ENCODE measurements around the gene SLC9A4. TPM values are rescaled to one million over a fixed set of nuclear protein-coding genes. Genes with fewer than 3 reads are reported as not detected.

SLC9A4 gene
- total RNA-seq, 1 experiment from 2014 or later, result 0.07 TPM

- TF ChIP-seq EZH2phosphoT487 (IDR thresholded peaks at IDR 0.05; ENCODE audit: borderline replicate concordance), result no peak
- no peak for TF ChIP-seq FOSL1 (IDR thresholded peaks at IDR 0.05; ENCODE audit: low read depth)
- no peak for TF ChIP-seq CEBPB (IDR thresholded peaks at IDR 0.05; ENCODE audit: low read depth)
- no peak for TF ChIP-seq ATF3 (IDR thresholded peaks at IDR 0.05)
- TF ChIP-seq POLR2A (IDR thresholded peaks at IDR 0.05; ENCODE audit: borderline replicate concordance, extremely low read depth, insufficient read depth, insufficient read length), result no peak
- ChIA-PET CTCF (interaction anchor here (0.8 to 1.4 kb wide), 2 partner anchors 100 to 286 kb away, joined by 3 to 4 read pairs; no protein-coding TSS in a partner anchor), POLR2A (no interaction called here), RAD21 (ENCODE audit: low non-redundant PET in 1 of 2, low total read pairs in 2 of 2, uncharacterized antibody in 2 of 2, unreplicated experiment in 2 of 2) (no interaction called here)
- no TSS peak for BruUV-seq (replicated peaks)
- no peaks in the 10 kb centered on the region for H3K79me2 ChIP-seq (ENCODE audit: insufficient read depth, low read length)
- H3K4me2 ChIP-seq (ENCODE audit: low read length), result no peak overlapping the region
- H3K27ac ChIP-seq (ENCODE audit: low read depth, low read length), result no peak overlapping the region
- H3K9me3 ChIP-seq (ENCODE audit: control insufficient read depth in 1 of 2, insufficient read depth in 1 of 2, low read depth in 1 of 2, low read length in 2 of 2), result no peaks in the 10 kb centered on the region
- H3K4me1 ChIP-seq (ENCODE audit: control insufficient read depth in 1 of 2, insufficient read depth in 2 of 2, low read length in 2 of 2), result peaks cover 8 to 22% of the 10 kb centered on the region in 2 experiments; a peak in 3 of 4 replicates
- no peaks in the 10 kb centered on the region for H3K36me3 ChIP-seq (ENCODE audit: control insufficient read depth in 1 of 2, insufficient read depth in 2 of 2, low read length in 2 of 2)
- no peaks in the 10 kb centered on the region for H4K20me1 ChIP-seq (ENCODE audit: insufficient read depth)
- intact Hi-C loops (cut with micrococcal nuclease), result no loop called here
- no peak overlapping the region for H3K9ac ChIP-seq (ENCODE audit: low read length)
- ATAC-seq (no peak), DNase-seq (ENCODE audit: low read depth, low spot score) (no peak)
- no peak overlapping the region for H3K4me3 ChIP-seq (replicated peaks in 1 of 2; ENCODE audit: low read depth in 1 of 2, low read length in 2 of 2)
- H2AFZ ChIP-seq (ENCODE audit: low read depth, low read length, poor library complexity, severe bottlenecking), result no peak overlapping the region
- no peaks in the 10 kb centered on the region for H3K27me3 ChIP-seq (ENCODE audit: insufficient read depth, low read length)
- no peaks in the 10 kb centered on the region for H3K9me2 ChIP-seq (ENCODE audit: insufficient read depth)
These were observed 42.8 kb downstream of the SLC9A4 start for GRCh38 chr2:102515851-102516250.

- TF ChIP-seq SRF (IDR thresholded peaks at IDR 0.05; ENCODE audit: low read depth), result no peak
- TF ChIP-seq POLR2A (IDR thresholded peaks at IDR 0.05; ENCODE audit: borderline replicate concordance, extremely low read depth, insufficient read depth, insufficient read length), result no peak
- no peak for TF ChIP-seq TCF7L2 (IDR thresholded peaks at IDR 0.05; ENCODE audit: borderline replicate concordance, extremely low read depth, insufficient read depth, insufficient read length)
- no peak for TF ChIP-seq FOSL1 (IDR thresholded peaks at IDR 0.05; ENCODE audit: low read depth)
- no peak for TF ChIP-seq EZH2 (IDR thresholded peaks at IDR 0.05)
- TF ChIP-seq CBX3 (IDR thresholded peaks at IDR 0.05; ENCODE audit: low read depth), result no peak
- no peak for TF ChIP-seq JUND (IDR thresholded peaks at IDR 0.05)
- intact Hi-C loops (cut with micrococcal nuclease), result no loop called here
- CTCF ChIA-PET, result no interaction called here
These were observed 45.1 kb downstream of the SLC9A4 start for GRCh38 chr2:102518170-102518569.

More at GRCh38 chr2:102518170-102518569, 45.1 kb downstream of the SLC9A4 start:
- Histone ChIP-seq H4K20me1 (ENCODE audit: insufficient read depth) (no peaks in the 10 kb centered on the region), H3K9ac (ENCODE audit: low read length) (no peak overlapping the region), H2AFZ (ENCODE audit: low read depth, low read length, poor library complexity, severe bottlenecking) (no peak overlapping the region), H3K79me2 (ENCODE audit: insufficient read depth, low read length) (no peaks in the 10 kb centered on the region), H3K27me3 (ENCODE audit: insufficient read depth, low read length) (no peaks in the 10 kb centered on the region), H3K27ac (ENCODE audit: low read depth, low read length) (no peak overlapping the region), H3K36me3 (ENCODE audit: control insufficient read depth in 1 of 2, insufficient read depth in 2 of 2, low read length in 2 of 2) (no peaks in the 10 kb centered on the region), H3K4me2 (ENCODE audit: low read length) (no peak overlapping the region), H3K4me3 (replicated peaks in 1 of 2; ENCODE audit: low read depth in 1 of 2, low read length in 2 of 2) (no peak overlapping the region), H3K9me2 (ENCODE audit: insufficient read depth) (no peaks in the 10 kb centered on the region), H3K4me1 (ENCODE audit: control insufficient read depth in 1 of 2, insufficient read depth in 2 of 2, low read length in 2 of 2) (peaks cover 8 to 16% of the 10 kb centered on the region in 2 experiments; a peak in 3 of 4 replicates), H3K9me3 (ENCODE audit: control insufficient read depth in 1 of 2, insufficient read depth in 1 of 2, low read depth in 1 of 2, low read length in 2 of 2) (no peaks in the 10 kb centered on the region)
- RAD21 ChIA-PET (ENCODE audit: low non-redundant PET in 1 of 2, low total read pairs in 2 of 2, uncharacterized antibody in 2 of 2, unreplicated experiment in 2 of 2), result no interaction called here
- DNase-seq (ENCODE audit: low read depth, low spot score), result no peak
- BruUV-seq (replicated peaks), result no TSS peak
- POLR2A ChIA-PET, result no interaction called here
- no peak for ATAC-seq
